ENCODE measurements around the gene CCDC167. TPM values are rescaled to one million over a fixed set of nuclear protein-coding genes. Genes with fewer than 3 reads are reported as not detected.

CCDC167 gene
- total RNA-seq = 10 to 100 TPM in 3 of 4 donors, not detected in 1; 24.7 to 40.3 (median 26.6) TPM

DNA sequence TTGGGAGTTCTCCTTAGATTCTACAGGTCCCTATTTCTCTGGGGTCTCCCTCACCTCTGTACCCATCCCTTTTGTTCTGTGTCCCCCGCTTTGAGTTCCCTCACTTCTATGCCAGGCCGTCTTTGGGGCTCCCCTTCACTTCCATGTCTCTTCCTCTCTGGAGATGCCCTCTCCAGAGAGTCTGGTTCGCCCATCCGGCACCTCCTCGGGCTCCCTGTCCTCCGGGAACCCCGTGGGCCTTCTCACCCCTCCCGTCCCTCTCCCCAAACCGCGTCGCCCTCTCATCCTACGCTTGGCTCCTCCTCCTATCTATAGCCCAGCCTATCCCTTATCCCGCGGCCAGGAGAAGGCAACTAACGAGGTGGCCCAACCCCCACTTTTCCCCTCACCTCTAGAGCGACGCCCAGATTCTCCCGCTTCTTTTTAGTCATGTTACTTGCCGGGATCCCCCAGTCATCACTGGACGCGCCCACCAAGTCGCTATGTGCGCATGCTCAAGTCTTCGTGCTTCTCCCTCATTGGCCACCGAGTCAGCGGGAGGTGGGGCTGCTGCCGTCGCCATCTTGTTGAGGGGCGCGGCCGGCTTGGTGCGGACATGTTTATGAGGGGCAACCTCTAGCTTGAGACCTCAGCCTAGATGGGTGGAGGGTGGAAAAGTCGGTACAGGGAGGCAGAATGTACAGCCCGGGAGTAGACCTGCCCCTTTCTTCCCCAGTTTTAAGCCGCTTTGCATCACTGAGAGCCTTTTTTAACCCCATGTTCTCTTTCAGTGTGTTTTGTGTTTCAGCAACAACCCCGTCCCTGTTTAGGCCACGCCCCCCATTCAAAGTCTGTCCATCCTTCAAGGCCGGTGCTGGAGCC, at the start of gene CCDC167:
CCDC167 (minus strand) TSS at position 461 of the 861 bp plus-strand sequence; CDS start at position 431, 30 bp downstream.
- H3K9me3 ChIP-seq = no peaks in the 10 kb centered on the region
- no peak within 1 kb of the TSS for H3K27ac ChIP-seq
- TF ChIP-seq, protein P1, sequence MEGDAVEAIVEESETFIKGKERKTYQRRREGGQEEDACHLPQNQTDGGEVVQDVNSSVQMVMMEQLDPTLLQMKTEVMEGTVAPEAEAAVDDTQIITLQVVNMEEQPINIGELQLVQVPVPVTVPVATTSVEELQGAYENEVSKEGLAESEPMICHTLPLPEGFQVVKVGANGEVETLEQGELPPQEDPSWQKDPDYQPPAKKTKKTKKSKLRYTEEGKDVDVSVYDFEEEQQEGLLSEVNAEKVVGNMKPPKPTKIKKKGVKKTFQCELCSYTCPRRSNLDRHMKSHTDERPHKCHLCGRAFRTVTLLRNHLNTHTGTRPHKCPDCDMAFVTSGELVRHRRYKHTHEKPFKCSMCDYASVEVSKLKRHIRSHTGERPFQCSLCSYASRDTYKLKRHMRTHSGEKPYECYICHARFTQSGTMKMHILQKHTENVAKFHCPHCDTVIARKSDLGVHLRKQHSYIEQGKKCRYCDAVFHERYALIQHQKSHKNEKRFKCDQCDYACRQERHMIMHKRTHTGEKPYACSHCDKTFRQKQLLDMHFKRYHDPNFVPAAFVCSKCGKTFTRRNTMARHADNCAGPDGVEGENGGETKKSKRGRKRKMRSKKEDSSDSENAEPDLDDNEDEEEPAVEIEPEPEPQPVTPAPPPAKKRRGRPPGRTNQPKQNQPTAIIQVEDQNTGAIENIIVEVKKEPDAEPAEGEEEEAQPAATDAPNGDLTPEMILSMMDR (IDR thresholded peaks at IDR 0.05) = no peak
- no peak for TF ChIP-seq POLR2A (IDR thresholded peaks at IDR 0.05)
- H3K4me3 ChIP-seq (replicated peaks in 1 of 3) = peak within 1 kb of the TSS; percentile 30 to 42 (median 41)
- intact Hi-C loops (cut with DNase I) = no loop called here
- peak; percentile 94 to 95 for DNase-seq
- no peaks in the 10 kb centered on the region for H3K27me3 ChIP-seq
- H3K4me1 ChIP-seq = peaks cover 6% of the 10 kb centered on the region in 2 donors
- WGBS, 2 donors = 1 to 2% methylated on average over 36 to 38 of the region's 38 CpGs
- H3K36me3 ChIP-seq = no peaks in the 10 kb centered on the region

DNA sequence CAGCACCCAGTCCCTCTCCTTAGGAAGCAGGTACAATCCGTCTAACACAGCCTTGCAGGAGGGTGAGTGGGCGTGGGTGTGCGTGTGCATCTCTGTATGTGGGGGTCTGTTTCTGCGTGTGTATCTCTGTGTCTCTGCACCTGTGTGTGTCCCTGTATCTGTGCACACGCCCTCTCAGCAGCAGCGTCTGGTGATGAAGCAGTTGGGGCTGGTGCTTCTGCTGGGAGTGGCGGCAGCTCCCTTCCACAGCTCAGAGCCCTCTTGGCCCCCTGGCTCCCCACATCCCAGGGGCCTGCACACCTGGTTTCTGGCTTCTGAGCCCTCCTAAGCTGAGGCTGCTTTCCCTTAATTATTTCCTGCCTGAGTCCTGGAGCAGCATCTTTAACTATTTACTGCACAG, 49.5 kb upstream of the CCDC167 start:
- no peaks in the 10 kb centered on the region for H3K4me1 ChIP-seq
- H3K4me3 ChIP-seq (replicated peaks in 1 of 3) = no peak overlapping the region
- TF ChIP-seq, protein P1 (IDR thresholded peaks at IDR 0.05) = no peak
- TF ChIP-seq POLR2A (IDR thresholded peaks at IDR 0.05) = no peak
- intact Hi-C loops (cut with DNase I) = no loop called here
- no peaks in the 10 kb centered on the region for H3K36me3 ChIP-seq
- no peak for DNase-seq
- H3K27me3 ChIP-seq = no peaks in the 10 kb centered on the region
- WGBS, 2 donors = 79 to 89% methylated on average over 3 to 7 of the region's 7 CpGs
- H3K9me3 ChIP-seq = no peaks in the 10 kb centered on the region
- no peak overlapping the region for H3K27ac ChIP-seq

DNA sequence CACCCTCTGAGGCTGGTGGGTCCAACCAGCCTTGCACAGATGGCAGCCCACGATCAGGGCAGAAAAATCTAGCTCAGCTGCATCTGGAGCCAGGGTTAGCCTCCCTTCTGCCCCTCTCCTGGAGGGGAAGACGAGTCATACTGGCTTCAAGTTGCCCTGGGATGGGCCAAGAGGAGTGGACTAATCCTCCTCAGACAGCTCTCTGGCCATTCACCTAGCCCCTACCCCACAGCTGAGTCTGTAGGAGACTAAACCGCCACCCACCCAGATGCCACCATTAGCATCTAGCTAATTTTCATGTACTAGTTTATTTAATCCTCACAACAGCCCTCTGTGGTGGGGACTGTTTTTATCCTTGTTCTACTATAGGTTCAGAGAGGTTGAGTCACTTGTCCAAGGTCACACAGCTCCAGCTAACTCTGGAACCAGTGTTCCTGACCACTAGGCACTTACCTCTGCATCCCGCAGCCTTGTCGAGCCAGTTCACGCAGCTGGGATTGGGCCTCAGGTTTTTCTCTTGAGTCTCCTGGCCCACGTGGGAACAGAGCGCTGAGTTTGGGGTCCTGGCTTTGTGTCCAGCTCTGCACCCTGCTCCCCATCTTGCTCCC, 48.5 kb upstream of the CCDC167 start:
- Histone ChIP-seq H3K27ac (no peak overlapping the region), H3K4me3 (replicated peaks in 1 of 3) (no peak overlapping the region), H3K9me3 (no peaks in the 10 kb centered on the region), H3K36me3 (no peaks in the 10 kb centered on the region), H3K4me1 (no peaks in the 10 kb centered on the region), H3K27me3 (no peaks in the 10 kb centered on the region)
- no peak for TF ChIP-seq POLR2A (IDR thresholded peaks at IDR 0.05)
- TF ChIP-seq, protein P1 (IDR thresholded peaks at IDR 0.05) = no peak
- WGBS, 2 donors = 80 to 85% methylated on average over 6 to 8 of the region's 8 CpGs
- intact Hi-C loops (cut with DNase I) = no loop called here
- DNase-seq = no peak

DNA sequence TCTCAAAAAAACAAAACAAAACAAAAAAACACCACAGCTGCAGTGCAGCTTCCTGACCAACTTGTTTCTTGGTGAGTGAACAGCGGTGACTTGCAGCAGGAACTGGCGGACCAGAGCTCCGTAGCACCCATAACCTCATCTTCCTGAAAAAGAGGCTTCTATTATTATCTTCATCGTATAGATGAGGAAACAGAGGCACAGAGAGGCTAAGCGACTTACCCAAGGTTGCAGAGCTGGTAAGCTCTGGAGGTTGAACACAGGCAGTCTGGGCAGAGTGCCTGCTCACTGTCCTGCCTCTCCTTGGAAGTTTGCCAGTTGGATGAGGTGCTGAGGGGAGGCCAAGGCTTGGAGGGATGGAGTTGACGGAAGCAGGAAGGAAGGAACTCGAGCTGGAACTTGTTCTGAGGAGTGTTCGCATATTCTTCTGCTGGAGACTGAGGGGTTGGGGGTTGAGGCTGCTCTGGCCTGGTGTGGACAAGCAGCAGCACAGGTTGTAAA, 47.9 kb upstream of the CCDC167 start:
- peak; percentile 38 to 56 for DNase-seq
- no peak for TF ChIP-seq POLR2A (IDR thresholded peaks at IDR 0.05)
- TF ChIP-seq, protein P1 (IDR thresholded peaks at IDR 0.05) = no peak
- intact Hi-C loops (cut with DNase I) = no loop called here
- no peaks in the 10 kb centered on the region for H3K9me3 ChIP-seq
- H3K36me3 ChIP-seq = no peaks in the 10 kb centered on the region
- H3K4me3 ChIP-seq (replicated peaks in 1 of 3) = no peak overlapping the region
- H3K27ac ChIP-seq = no peak overlapping the region
- H3K4me1 ChIP-seq = no peaks in the 10 kb centered on the region
- 45 to 48% methylated on average over 8 of the region's 8 CpGs for WGBS, 2 donors
- H3K27me3 ChIP-seq = no peaks in the 10 kb centered on the region
